ENCODE results near the gene CNN1. TPM values are rescaled to one million over a fixed set of nuclear protein-coding genes. Genes with fewer than 3 reads are reported as not detected.
"Not testable (repeated sequence)": the region's sequence is repeated elsewhere in the genome, so short reads cannot be mapped to it uniquely, and the experiment has no call there.

CNN1 gene
- total RNA-seq, 3 donors from 2014 or later: 19.3 to 1,130 (median 71.6) TPM

- DNase-seq (peak; percentile 99 to 100 (median 99)), ATAC-seq (peak; percentile 100)
- intact Hi-C loops (cut with DNase I, micrococcal nuclease): no loop called here
- H3K36me3 ChIP-seq (ENCODE audit: low read depth): no peaks in the 10 kb centered on the region
- H3K9me3 ChIP-seq: no peaks in the 10 kb centered on the region
- H3K4me3 ChIP-seq: peak within 1 kb of the TSS; percentile 86
- TF ChIP-seq CTCF (IDR thresholded peaks at IDR 0.05): no peak
- peaks cover 9% of the 10 kb centered on the region for H3K4me1 ChIP-seq (ENCODE audit: low read depth)
These were observed 58.8 kb downstream of the CNN1 start, which contains the start of gene ZNF627 for GRCh38 chr19:11597202-11598102. Gene ZNF627, plus strand, starts transcription at chr19:11597483. Its CDS starts 145 bp downstream, at chr19:11597628.

DNA sequence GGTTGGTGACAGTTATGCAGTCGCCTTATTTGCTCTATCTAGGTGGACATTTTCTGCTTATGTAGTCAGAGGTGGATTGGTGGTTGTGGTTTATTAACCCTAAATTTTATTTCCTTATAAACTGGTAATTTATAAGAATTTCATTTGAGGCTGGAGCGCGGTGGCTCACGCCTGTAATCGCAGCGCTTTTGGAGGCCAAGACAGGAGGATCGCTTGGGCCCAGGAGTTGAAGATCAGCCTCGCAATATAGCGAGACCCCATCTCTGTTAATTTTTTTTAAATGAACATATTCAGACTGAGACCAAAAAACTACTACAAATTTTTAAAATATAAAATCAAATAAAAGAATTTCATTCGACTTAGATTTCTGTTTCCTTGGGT is 59.4 kb downstream of the CNN1 start:
- DNase-seq: no peak
- no peak for ATAC-seq
- H3K4me3 ChIP-seq: peak overlapping the region; percentile 86
- intact Hi-C loops (cut with DNase I, micrococcal nuclease): no loop called here
- no peak for TF ChIP-seq CTCF (IDR thresholded peaks at IDR 0.05)
- H3K36me3 ChIP-seq (ENCODE audit: low read depth): no peaks in the 10 kb centered on the region
- no peaks in the 10 kb centered on the region for H3K9me3 ChIP-seq
- H3K4me1 ChIP-seq (ENCODE audit: low read depth): peaks cover 9% of the 10 kb centered on the region

- intact Hi-C loops (cut with DNase I, micrococcal nuclease): no loop called here
- TF ChIP-seq CTCF (IDR thresholded peaks at IDR 0.05): no peak
- Histone ChIP-seq H3K4me1 (ENCODE audit: low read depth) (peaks cover 9% of the 10 kb centered on the region), H3K36me3 (ENCODE audit: low read depth) (no peaks in the 10 kb centered on the region), H3K4me3 (no peak overlapping the region), H3K9me3 (no peaks in the 10 kb centered on the region)
- DNase-seq: no peak
- ATAC-seq: no peak
These were observed 60.1 kb downstream of the CNN1 start for GRCh38 chr19:11598746-11599145.

- intact Hi-C loops (cut with DNase I, micrococcal nuclease); H3K9me3 ChIP-seq; H3K4me1 ChIP-seq (ENCODE audit: low read depth); DNase-seq; ATAC-seq; H3K36me3 ChIP-seq (ENCODE audit: low read depth); H3K4me3 ChIP-seq: not testable (repeated sequence)
These were observed 61.1 kb downstream of the CNN1 start for GRCh38 chr19:11599704-11600103.

Small RNAs within 50 kb of the gene (microRNA-seq; reads per million reads assigned to microRNA genes)
- gene MIR7974: not detected

Other genes with a start within 250 kb of the CNN1 start
- not detected for gene TSPAN16, start 242.7 kb upstream of the CNN1 start, total RNA-seq
- gene RAB3D, start 199.2 kb upstream of the CNN1 start, total RNA-seq: 10 to 100 TPM; 21.0 to 34.9 (median 33.9) TPM
- gene TMEM205, start 192.6 kb upstream of the CNN1 start, total RNA-seq: 10 to 100 TPM; 37.3 to 61.8 (median 55.7) TPM
- 10 to 100 TPM; 27.4 to 40.5 (median 38.8) TPM for gene CCDC159, start 192.3 kb upstream of the CNN1 start, total RNA-seq
- 10 to 100 TPM in 1 of 3 donors, 1 to 10 TPM in 2; 5.1 to 32.8 (median 7.4) TPM for gene PLPPR2, start 183.4 kb upstream of the CNN1 start, total RNA-seq
- 1 to 10 TPM; 2.5 to 3.4 (median 3.3) TPM for gene SWSAP1, start 164.2 kb upstream of the CNN1 start, total RNA-seq
- gene EPOR, start 154.5 kb upstream of the CNN1 start, total RNA-seq: 1 to 10 TPM; 2.8 to 4.7 (median 3.6) TPM
- gene RGL3, start 119.5 kb upstream of the CNN1 start, total RNA-seq: 10 to 100 TPM; 10.7 to 15.1 (median 11.0) TPM
- under 1 TPM in 2 of 3 donors, not detected in 1; 0.14 to 0.28 TPM for gene ODAD3, start 103.7 kb upstream of the CNN1 start, total RNA-seq
- 100 to 1,000 TPM; 249 to 337 (median 302) TPM for gene PRKCSH, start 103.2 kb upstream of the CNN1 start, total RNA-seq
- 1 to 10 TPM in 1 of 3 donors, under 1 TPM in 1, not detected in 1; 0.51 to 2.5 TPM for gene ELAVL3, start 57.8 kb upstream of the CNN1 start, total RNA-seq
- 10 to 100 TPM; 10.4 to 13.5 (median 10.9) TPM for gene ZNF653, start 33.0 kb upstream of the CNN1 start, total RNA-seq
- gene ECSIT, start 9.7 kb upstream of the CNN1 start, total RNA-seq: 10 to 100 TPM; 57.9 to 69.6 (median 59.1) TPM
- gene ELOF1, start 20.4 kb downstream of the CNN1 start, total RNA-seq: 10 to 100 TPM; 33.7 to 47.4 (median 42.6) TPM
- gene ACP5, start 38.8 kb downstream of the CNN1 start, total RNA-seq: 10 to 100 TPM; 24.3 to 35.1 (median 24.9) TPM
- gene ZNF627, start 58.6 kb downstream of the CNN1 start, total RNA-seq: 10 to 100 TPM in 2 of 3 donors, 1 to 10 TPM in 1; 8.7 to 10.9 (median 10.5) TPM
- gene ZNF823, start 200.1 kb downstream of the CNN1 start, total RNA-seq: 10 to 100 TPM; 12.1 to 17.8 (median 13.1) TPM
- gene ZNF441, start 228.1 kb downstream of the CNN1 start, total RNA-seq: 1 to 10 TPM; 4.8 to 8.5 (median 4.8) TPM

All from mucosa of descending colon (tissue), 3 donors.